ENCODE measurements around the gene SCUBE2. TPM values are rescaled to one million over a fixed set of nuclear protein-coding genes. Genes with fewer than 3 reads are reported as not detected.

Gene SCUBE2
- total RNA-seq, 3 donors from 2014 or later = 8.7 to 18.7 (median 15.9) TPM

DNA sequence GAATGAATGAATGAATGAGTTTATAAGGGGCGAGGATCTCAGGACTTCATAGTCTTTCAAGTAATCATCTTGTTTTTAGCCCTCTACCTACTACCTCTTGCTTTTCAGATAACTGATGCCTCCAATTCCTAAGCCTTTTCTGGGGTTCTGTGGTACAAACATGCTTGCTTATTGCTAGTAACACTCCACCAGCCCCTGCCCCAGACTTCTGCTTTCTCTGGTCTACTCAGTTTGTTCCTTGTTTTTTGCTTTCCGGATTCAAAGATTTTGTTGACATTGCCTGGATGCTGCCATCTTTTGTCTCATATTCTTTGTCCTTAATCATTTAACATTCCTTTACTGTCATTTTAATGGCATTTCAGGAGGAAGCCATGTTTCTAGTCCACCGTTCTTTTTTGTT lies 118.3 kb downstream of the SCUBE2 start:
- Histone ChIP-seq H3K9me3 (no peaks in the 10 kb centered on the region), H3K4me3 (no peak overlapping the region), H3K36me3 (ENCODE audit: low read depth) (no peaks in the 10 kb centered on the region), H3K4me1 (ENCODE audit: low read depth) (no peaks in the 10 kb centered on the region)
- DNase-seq (no peak), ATAC-seq (no peak)
- intact Hi-C loops (cut with DNase I, micrococcal nuclease) = no loop called here
- no peak for TF ChIP-seq CTCF (IDR thresholded peaks at IDR 0.05)

DNA sequence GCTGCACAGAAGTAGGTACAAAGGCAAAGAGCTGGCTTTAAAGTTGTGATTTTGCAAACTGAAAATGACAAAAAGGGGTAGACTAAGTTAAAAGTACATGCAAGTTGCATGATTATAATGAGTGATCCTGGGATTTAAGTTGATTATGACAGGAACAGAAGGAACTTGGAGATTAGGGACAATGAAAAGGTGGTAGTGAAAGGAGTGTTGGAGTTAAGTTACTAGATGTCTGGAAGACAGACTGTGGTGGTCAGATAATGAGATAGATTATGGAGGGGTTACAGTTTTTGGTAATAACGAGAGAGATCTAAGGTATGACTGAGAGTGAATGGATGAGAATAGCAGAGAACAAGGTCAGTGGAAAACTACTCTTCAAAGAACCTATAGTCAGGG lies 119.5 kb downstream of the SCUBE2 start:
- no peak for ATAC-seq
- Histone ChIP-seq H3K36me3 (ENCODE audit: low read depth) (no peaks in the 10 kb centered on the region), H3K9me3 (no peaks in the 10 kb centered on the region), H3K4me3 (no peak overlapping the region), H3K4me1 (ENCODE audit: low read depth) (no peaks in the 10 kb centered on the region)
- intact Hi-C loops (cut with DNase I, micrococcal nuclease) = no loop called here
- no peak for TF ChIP-seq CTCF (IDR thresholded peaks at IDR 0.05)
- no peak for DNase-seq

DNA sequence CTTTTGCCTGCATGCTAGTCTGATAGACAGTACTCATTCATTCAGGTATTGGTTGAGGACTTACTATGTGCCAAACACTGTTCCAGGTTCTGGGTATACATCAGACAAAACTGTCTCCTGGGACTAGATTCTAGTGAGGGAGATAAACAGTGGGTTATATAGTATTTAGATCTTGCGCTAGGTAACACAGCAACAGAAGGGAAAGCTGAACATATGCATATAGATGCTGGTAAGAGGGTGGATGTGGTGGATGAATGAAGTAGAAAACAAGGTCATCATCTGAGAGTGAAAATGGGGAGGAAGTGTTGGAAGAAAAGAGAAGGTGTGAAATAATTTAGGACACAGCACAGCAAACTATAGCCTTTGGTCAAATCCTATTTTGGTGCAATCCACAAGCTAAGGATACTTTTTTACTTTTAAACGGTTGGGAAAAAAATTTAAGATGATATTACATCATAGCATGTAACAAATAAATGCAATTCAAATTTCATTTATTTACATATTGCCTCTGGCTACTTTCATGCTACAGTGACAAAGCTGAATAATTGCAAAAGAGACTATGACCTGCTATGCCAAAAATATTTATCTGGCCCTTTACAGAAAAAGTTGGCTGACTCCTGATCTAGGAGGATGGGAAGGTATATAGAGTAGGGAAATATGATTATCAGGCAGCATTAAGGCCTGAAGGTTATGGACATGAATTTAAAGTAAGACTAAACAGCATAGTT lies 120.0 kb downstream of the SCUBE2 start:
- ATAC-seq (no peak), DNase-seq (no peak)
- intact Hi-C loops (cut with DNase I, micrococcal nuclease) = no loop called here
- H3K36me3 ChIP-seq (ENCODE audit: low read depth) = no peaks in the 10 kb centered on the region
- no peak for TF ChIP-seq CTCF (IDR thresholded peaks at IDR 0.05)
- no peaks in the 10 kb centered on the region for H3K9me3 ChIP-seq
- H3K4me3 ChIP-seq = no peak overlapping the region
- no peaks in the 10 kb centered on the region for H3K4me1 ChIP-seq (ENCODE audit: low read depth)

Small RNAs within 50 kb of the gene (microRNA-seq; reads per million reads assigned to microRNA genes)
- not detected for gene MIR5691

Other genes starting within 250 kb of the SCUBE2 start
- 10 to 100 TPM; 12.6 to 20.1 (median 17.0) TPM for gene AKIP1, start 180.4 kb downstream of the SCUBE2 start, total RNA-seq
- gene C11orf16, start 158.7 kb downstream of the SCUBE2 start, total RNA-seq = not detected
- gene ASCL3, start 148.6 kb downstream of the SCUBE2 start, total RNA-seq = not detected
- gene TMEM9B, start 127.2 kb downstream of the SCUBE2 start, total RNA-seq = 100 to 1,000 TPM in 1 of 3 donors, 10 to 100 TPM in 2; 51.4 to 109 (median 78.4) TPM
- gene NRIP3, start 87.6 kb downstream of the SCUBE2 start, total RNA-seq = 1 to 10 TPM in 1 of 3 donors, under 1 TPM in 2; 0.20 to 1.6 (median 0.63) TPM
- gene DENND5A, start 173.8 kb upstream of the SCUBE2 start, total RNA-seq = 10 to 100 TPM in 2 of 3 donors, 1 to 10 TPM in 1; 8.3 to 75.7 (median 17.3) TPM
- 10 to 100 TPM; 33.2 to 57.9 (median 54.0) TPM for gene TMEM41B, start 223.0 kb upstream of the SCUBE2 start, total RNA-seq

Measured in mucosa of descending colon (tissue), 3 donors.